Measurements from ENCODE around the gene SGCG. TPM values are rescaled to one million over a fixed set of nuclear protein-coding genes. Genes with fewer than 3 reads are reported as not detected.

SGCG gene
- polyA plus RNA-seq, 1 of the 3 experiments (the other 2 are of a cell fraction) = not detected

DNA sequence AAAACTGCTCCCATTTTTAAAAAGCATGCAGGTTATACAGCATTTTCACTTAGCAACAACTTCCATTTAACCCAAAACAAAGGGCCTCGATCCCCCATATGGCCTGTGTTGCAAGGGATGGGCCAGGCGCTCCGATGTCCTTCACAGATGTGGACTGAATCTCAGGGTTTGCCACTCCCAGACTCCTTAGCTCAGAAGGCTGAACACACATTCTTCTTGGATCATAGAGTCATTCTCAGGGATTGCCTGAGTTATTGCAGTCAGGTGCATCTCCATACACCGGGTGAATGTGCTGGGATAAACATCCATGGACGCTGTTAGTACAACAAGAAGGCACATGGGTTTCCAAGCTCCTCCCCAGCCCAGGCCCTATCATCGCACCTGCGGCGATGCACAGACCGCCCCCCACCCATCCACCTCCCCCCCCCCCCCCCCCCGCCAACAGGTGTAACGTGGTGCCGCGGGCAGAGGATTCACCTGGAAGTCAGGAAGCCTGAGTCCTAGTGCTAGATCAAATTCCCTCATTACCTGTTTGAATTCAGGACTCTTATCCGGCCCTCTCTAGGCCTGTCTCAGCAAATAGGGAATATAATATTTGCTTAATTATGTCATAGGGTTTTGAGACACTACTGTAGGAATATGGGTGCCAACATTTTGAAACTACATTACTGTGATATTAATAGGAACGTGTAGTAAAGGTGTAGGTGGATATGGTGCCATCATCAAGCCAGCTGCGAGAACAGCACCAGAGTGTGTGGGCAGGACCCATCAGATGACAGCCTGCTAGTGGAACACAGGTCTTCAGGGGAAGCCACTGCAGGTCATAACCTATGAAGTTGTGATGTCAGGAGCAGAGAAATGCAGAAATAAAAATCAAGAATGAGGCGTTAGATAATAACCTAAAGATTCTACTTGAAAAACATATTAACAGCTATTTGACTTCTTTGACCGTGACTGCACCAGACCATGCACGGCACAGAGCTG, 141.9 kb downstream of the SGCG start (continued):
- TF ChIP-seq POLR2AphosphoS5 (IDR thresholded peaks at IDR 0.05; ENCODE audit: low read depth, low read length) (no peak), GABPA (IDR thresholded peaks at IDR 0.05; ENCODE audit: low read depth) (no peak), NRF1 (IDR thresholded peaks at IDR 0.05; ENCODE audit: low read depth, low read length) (no peak), RFX5 (IDR thresholded peaks at IDR 0.05; ENCODE audit: low read length) (no peak)

- CTCF ChIA-PET = no interaction called here
- Histone ChIP-seq H3K9ac (no peak overlapping the region), H3F3A (replicated peaks; ENCODE audit: insufficient read depth) (peaks cover 70% of the 10 kb centered on the region), H3K36me3 (replicated peaks in 1 of 2; ENCODE audit: control insufficient read depth in 1 of 2, insufficient read depth in 2 of 2, low read length in 1 of 2) (peaks cover 0 to 11% of the 10 kb centered on the region in 2 experiments), H4K20me1 (ENCODE audit: insufficient read depth) (no peaks in the 10 kb centered on the region), H3K4me2 (no peak overlapping the region), H3K27ac (ENCODE audit: low read depth in 2 of 2, low read length in 1 of 2) (peak overlapping the region in 1 of 2 experiments; percentile 37; a peak in 2 of 4 replicates), H3K79me2 (ENCODE audit: insufficient read depth) (no peaks in the 10 kb centered on the region; the same call in 1 of the 2 replicates), H2AFZ (ENCODE audit: low read depth) (no peak overlapping the region), H3K27me3 (ENCODE audit: insufficient read depth) (no peaks in the 10 kb centered on the region), H3K4me3 (ENCODE audit: low read depth in 2 of 2, low read length in 1 of 2) (no peak overlapping the region), H3K9me2 (no peaks in the 10 kb centered on the region), H3K4me1 (ENCODE audit: control insufficient read depth in 1 of 2, insufficient read depth in 2 of 2, low read depth in 1 of 2, low read length in 1 of 2) (peaks cover 4 to 34% of the 10 kb centered on the region in 2 experiments; a peak in 3 of 4 replicates), H3K9me3 (no peaks in the 10 kb centered on the region)
- TF ChIP-seq NRF1 (IDR thresholded peaks at IDR 0.05; ENCODE audit: low read depth, low read length) (no peak), RFX5 (IDR thresholded peaks at IDR 0.05; ENCODE audit: low read length) (no peak), FOXJ3 (CRISPR knock-in tag; IDR thresholded peaks at IDR 0.05) (no peak), GABPA (IDR thresholded peaks at IDR 0.05; ENCODE audit: low read depth) (no peak), YY1 (IDR thresholded peaks at IDR 0.05; ENCODE audit: low read depth) (no peak), RCOR1 (IDR thresholded peaks at IDR 0.05; ENCODE audit: low read length) (no peak), MEF2A (IDR thresholded peaks at IDR 0.05; ENCODE audit: borderline replicate concordance, low read depth) (no peak), FOXM1 (IDR thresholded peaks at IDR 0.05; ENCODE audit: low read depth) (no peak), IRF3 (IDR thresholded peaks at IDR 0.05; ENCODE audit: low read depth, low read length) (no peak), POLR2AphosphoS5 (IDR thresholded peaks at IDR 0.05; ENCODE audit: low read depth, low read length) (no peak), TEAD4 (IDR thresholded peaks at IDR 0.05; ENCODE audit: borderline replicate concordance, insufficient read depth) (no peak), USF2 (IDR thresholded peaks at IDR 0.05; ENCODE audit: borderline replicate concordance, low read depth, low read length) (no peak), CHD2 (IDR thresholded peaks at IDR 0.05; ENCODE audit: low read length, partially characterized antibody) (no peak), FOSL2 (IDR thresholded peaks at IDR 0.05; ENCODE audit: borderline replicate concordance, low read depth) (no peak)
- TF ChIP-seq, protein P1, sequence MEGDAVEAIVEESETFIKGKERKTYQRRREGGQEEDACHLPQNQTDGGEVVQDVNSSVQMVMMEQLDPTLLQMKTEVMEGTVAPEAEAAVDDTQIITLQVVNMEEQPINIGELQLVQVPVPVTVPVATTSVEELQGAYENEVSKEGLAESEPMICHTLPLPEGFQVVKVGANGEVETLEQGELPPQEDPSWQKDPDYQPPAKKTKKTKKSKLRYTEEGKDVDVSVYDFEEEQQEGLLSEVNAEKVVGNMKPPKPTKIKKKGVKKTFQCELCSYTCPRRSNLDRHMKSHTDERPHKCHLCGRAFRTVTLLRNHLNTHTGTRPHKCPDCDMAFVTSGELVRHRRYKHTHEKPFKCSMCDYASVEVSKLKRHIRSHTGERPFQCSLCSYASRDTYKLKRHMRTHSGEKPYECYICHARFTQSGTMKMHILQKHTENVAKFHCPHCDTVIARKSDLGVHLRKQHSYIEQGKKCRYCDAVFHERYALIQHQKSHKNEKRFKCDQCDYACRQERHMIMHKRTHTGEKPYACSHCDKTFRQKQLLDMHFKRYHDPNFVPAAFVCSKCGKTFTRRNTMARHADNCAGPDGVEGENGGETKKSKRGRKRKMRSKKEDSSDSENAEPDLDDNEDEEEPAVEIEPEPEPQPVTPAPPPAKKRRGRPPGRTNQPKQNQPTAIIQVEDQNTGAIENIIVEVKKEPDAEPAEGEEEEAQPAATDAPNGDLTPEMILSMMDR (IDR thresholded peaks at IDR 0.05) = no peak
- TF ChIP-seq, protein P2, sequence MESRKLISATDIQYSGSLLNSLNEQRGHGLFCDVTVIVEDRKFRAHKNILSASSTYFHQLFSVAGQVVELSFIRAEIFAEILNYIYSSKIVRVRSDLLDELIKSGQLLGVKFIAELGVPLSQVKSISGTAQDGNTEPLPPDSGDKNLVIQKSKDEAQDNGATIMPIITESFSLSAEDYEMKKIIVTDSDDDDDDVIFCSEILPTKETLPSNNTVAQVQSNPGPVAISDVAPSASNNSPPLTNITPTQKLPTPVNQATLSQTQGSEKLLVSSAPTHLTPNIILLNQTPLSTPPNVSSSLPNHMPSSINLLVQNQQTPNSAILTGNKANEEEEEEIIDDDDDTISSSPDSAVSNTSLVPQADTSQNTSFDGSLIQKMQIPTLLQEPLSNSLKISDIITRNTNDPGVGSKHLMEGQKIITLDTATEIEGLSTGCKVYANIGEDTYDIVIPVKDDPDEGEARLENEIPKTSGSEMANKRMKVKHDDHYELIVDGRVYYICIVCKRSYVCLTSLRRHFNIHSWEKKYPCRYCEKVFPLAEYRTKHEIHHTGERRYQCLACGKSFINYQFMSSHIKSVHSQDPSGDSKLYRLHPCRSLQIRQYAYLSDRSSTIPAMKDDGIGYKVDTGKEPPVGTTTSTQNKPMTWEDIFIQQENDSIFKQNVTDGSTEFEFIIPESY (IDR thresholded peaks at IDR 0.05; ENCODE audit: borderline replicate concordance, low read depth) = no peak
- TF ChIP-seq, protein P3, sequence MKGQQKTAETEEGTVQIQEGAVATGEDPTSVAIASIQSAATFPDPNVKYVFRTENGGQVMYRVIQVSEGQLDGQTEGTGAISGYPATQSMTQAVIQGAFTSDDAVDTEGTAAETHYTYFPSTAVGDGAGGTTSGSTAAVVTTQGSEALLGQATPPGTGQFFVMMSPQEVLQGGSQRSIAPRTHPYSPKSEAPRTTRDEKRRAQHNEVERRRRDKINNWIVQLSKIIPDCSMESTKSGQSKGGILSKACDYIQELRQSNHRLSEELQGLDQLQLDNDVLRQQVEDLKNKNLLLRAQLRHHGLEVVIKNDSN (IDR thresholded peaks at IDR 0.05; ENCODE audit: borderline replicate concordance, low read depth) = no peak
- 82% methylated on average over 17 of the region's 17 CpGs for WGBS (ENCODE audit: low lambda C conversion rate)
- POLR2A ChIA-PET = no interaction called here
- no peak for DNase-seq
These were observed 143.3 kb downstream of the SGCG start for GRCh38 chr13:23323946-23324709.
